GM20000 (cell line): ENCODE measurements around the gene GXYLT2.

Source experiments
- DNase-seq: peaks from one replicate; pipeline ENCODE4 v3.0.0; 2012; ENCODE audit warnings: low spot score
- CTCF ChIP-seq: IDR thresholded peaks from 2 replicates; pipeline ENCODE4 v1.5.1; 2012; ENCODE audit warnings: mild to moderate bottlenecking, control low read depth; ENCODE audit errors: extremely low read depth, missing control alignments

GXYLT2 gene

GRCh38 chr3:73004316-73004715, 116.5 kb downstream of the GXYLT2 start:
- no peak for TF ChIP-seq CTCF
- DNase-seq, result no peak

- no peak for DNase-seq
These were observed 120.3 kb downstream of the GXYLT2 start for GRCh38 chr3:73007992-73008712.

GRCh38 chr3:73009008-73009407, 121.2 kb downstream of the GXYLT2 start:
- DNase-seq, result no peak
- TF ChIP-seq CTCF, result no peak

More at GRCh38 chr3:73007992-73008712, 120.3 kb downstream of the GXYLT2 start:
- no peak for TF ChIP-seq CTCF

- TF ChIP-seq CTCF, result no peak
- no peak for DNase-seq
These were observed 121.9 kb downstream of the GXYLT2 start for GRCh38 chr3:73009750-73010149.

GRCh38 chr3:73010158-73010557, 122.3 kb downstream of the GXYLT2 start:
- TF ChIP-seq CTCF, result no peak
- DNase-seq, result no peak

- no peak for TF ChIP-seq CTCF
These were observed 130.5 kb downstream of the GXYLT2 start for GRCh38 chr3:73018298-73018697.

GRCh38 chr3:73018790-73019441, 131.1 kb downstream of the GXYLT2 start:
- DNase-seq, result no peak
- TF ChIP-seq CTCF, result no peak

More at GRCh38 chr3:73018298-73018697, 130.5 kb downstream of the GXYLT2 start:
- no peak for DNase-seq
